Neural cell (in vitro differentiated cells): ENCODE data around the gene KIF16B. TPM values are rescaled to one million over a fixed set of nuclear protein-coding genes. Genes with fewer than 3 reads are reported as not detected.

Experiments used
- H2AFZ ChIP-seq: fragments of 200-600, 300-800 bp; sonication (generic), shearing (Covaris generic); 2 replicates; pipeline ENCODE4 v1.6.0; 2014; ENCODE audit warnings: low read depth, mild to moderate bottlenecking, antibody characterized with exemption, low read length, moderate library complexity
- H3F3A ChIP-seq: fragments of 200-600 bp; shearing (Covaris generic); 2 replicates; pipeline ENCODE4 v1.6.1; 2016; ENCODE audit warnings: mild to moderate bottlenecking, moderate library complexity, mixed read lengths, antibody characterized with exemption, low read length; ENCODE audit not compliant: insufficient read depth, poor library complexity, severe bottlenecking
- H3K27ac ChIP-seq: fragments of 200-600, 300-800 bp; sonication (generic), shearing (Covaris generic); 2 replicates; pipeline ENCODE4 v1.5.1; 2014; ENCODE audit warnings: mild to moderate bottlenecking, low read length, moderate library complexity
- H3K27me3 ChIP-seq: fragments of 300-800, 200-600 bp; sonication (generic), shearing (Covaris generic); 2 replicates; pipeline ENCODE4 v1.6.0; 2014; ENCODE audit warnings: mild to moderate bottlenecking, low read depth, low read length, moderate library complexity; ENCODE audit not compliant: insufficient read depth
- H3K36me3 ChIP-seq: fragments of 300-800, 200-600 bp; sonication (generic), shearing (Covaris generic); 2 replicates; pipeline ENCODE4 v1.5.1; 2014; ENCODE audit warnings: mild to moderate bottlenecking, antibody characterized with exemption, low read length, moderate library complexity; ENCODE audit not compliant: insufficient read depth
- H3K4me2 ChIP-seq: fragments of 300-800, 200-600 bp; sonication (generic), shearing (Covaris generic); 2 replicates; pipeline ENCODE4 v1.6.0; 2014; ENCODE audit warnings: mild to moderate bottlenecking, low read length
- H3K4me3 ChIP-seq: fragments of 300-800, 200-600 bp; sonication (generic), shearing (Covaris generic); 2 replicates; pipeline ENCODE4 v1.5.1; 2014; ENCODE audit warnings: mild to moderate bottlenecking, low read length, moderate library complexity
- H3K79me2 ChIP-seq: fragments of 200-600 bp; shearing (Covaris generic); replicated peaks from 2 replicates; pipeline ENCODE4 v1.6.0; 2014; ENCODE audit warnings: mild to moderate bottlenecking, low read length, moderate library complexity; ENCODE audit not compliant: insufficient read depth
- H3K9ac ChIP-seq: fragments of 300-800, 200-600 bp; sonication (generic), shearing (Covaris generic); 2 replicates; pipeline ENCODE4 v1.6.1; 2016; ENCODE audit warnings: mild to moderate bottlenecking, low read length, mixed read lengths
- H3K9me2 ChIP-seq: fragments of 200-600 bp; shearing (Covaris generic); 2 replicates; pipeline ENCODE4 v1.6.1; 2016; ENCODE audit warnings: mild to moderate bottlenecking, low read length, mixed read lengths; ENCODE audit not compliant: insufficient read depth
- H3K9me3 ChIP-seq: fragments of 200-600, 300-800 bp; sonication (generic), shearing (Covaris generic); 2 replicates; pipeline ENCODE4 v1.6.1; 2016; ENCODE audit warnings: mild to moderate bottlenecking, mixed run types, low read length, moderate library complexity, mixed read lengths
- H4K20me1 ChIP-seq: fragments of 200-600 bp; shearing (Covaris generic); 2 replicates; pipeline ENCODE4 v1.6.1; 2016; ENCODE audit warnings: mild to moderate bottlenecking, mixed run types; ENCODE audit not compliant: insufficient read depth
- CTCF ChIP-seq: fragments of 450-650 bp; IDR thresholded peaks from 2 replicates; pipeline ENCODE4 v1.5.1; 2014; ENCODE audit warnings: antibody characterized with exemption, mild to moderate bottlenecking, moderate library complexity; ENCODE audit not compliant: poor library complexity, severe bottlenecking
- EP300 ChIP-seq: fragments of 450-650 bp; conservative IDR thresholded peaks from 2 replicates; pipeline ENCODE4 v1.6.1; 2014; ENCODE audit warnings: antibody characterized with exemption, mild to moderate bottlenecking, moderate library complexity; ENCODE audit not compliant: poor library complexity, severe bottlenecking
- EZH2 ChIP-seq: fragments of 200-600, 300-800 bp; shearing (Covaris generic), sonication (generic); IDR thresholded peaks from 2 replicates; pipeline ENCODE4 v1.6.1; 2014; ENCODE audit warnings: antibody characterized with exemption, low read length, borderline replicate concordance, mild to moderate bottlenecking; ENCODE audit not compliant: insufficient read depth, poor library complexity, severe bottlenecking
- MXI1 ChIP-seq: fragments of 450-650 bp; conservative IDR thresholded peaks from 2 replicates; pipeline ENCODE4 v1.6.1; 2014; ENCODE audit warnings: antibody characterized with exemption, mild to moderate bottlenecking; ENCODE audit not compliant: poor library complexity, severe bottlenecking
- POLR2AphosphoS5 ChIP-seq: IDR thresholded peaks from 2 replicates; pipeline ENCODE4 v1.6.1; 2012
- RAD21 ChIP-seq: fragments of 450-650 bp; conservative IDR thresholded peaks from 2 replicates; pipeline ENCODE4 v1.6.1; 2014; ENCODE audit warnings: antibody characterized with exemption, mild to moderate bottlenecking, moderate library complexity
- REST ChIP-seq: IDR thresholded peaks from 2 replicates; pipeline ENCODE4 v1.6.1; 2012; ENCODE audit warnings: borderline replicate concordance
- SMC3 ChIP-seq: fragments of 450-650 bp; conservative IDR thresholded peaks from 2 replicates; pipeline ENCODE4 v1.6.1; 2014; ENCODE audit warnings: antibody characterized with exemption, mild to moderate bottlenecking, moderate library complexity; ENCODE audit not compliant: poor library complexity
- TAF1 ChIP-seq: IDR thresholded peaks from 2 replicates; pipeline ENCODE4 v1.6.1; 2012; ENCODE audit warnings: low read depth
- polyA plus RNA-seq: library from polyadenylated mRNA; depleted of rRNA; stranded (reverse); fragments of >200 nt; gene quantifications from 2 replicates; pipeline ENCODE4 v1.2.3, GENCODE V29; 2014

The KIF16B gene
- polyA plus RNA-seq, 1 donor from 2014 or later = 3.8 TPM

DNA sequence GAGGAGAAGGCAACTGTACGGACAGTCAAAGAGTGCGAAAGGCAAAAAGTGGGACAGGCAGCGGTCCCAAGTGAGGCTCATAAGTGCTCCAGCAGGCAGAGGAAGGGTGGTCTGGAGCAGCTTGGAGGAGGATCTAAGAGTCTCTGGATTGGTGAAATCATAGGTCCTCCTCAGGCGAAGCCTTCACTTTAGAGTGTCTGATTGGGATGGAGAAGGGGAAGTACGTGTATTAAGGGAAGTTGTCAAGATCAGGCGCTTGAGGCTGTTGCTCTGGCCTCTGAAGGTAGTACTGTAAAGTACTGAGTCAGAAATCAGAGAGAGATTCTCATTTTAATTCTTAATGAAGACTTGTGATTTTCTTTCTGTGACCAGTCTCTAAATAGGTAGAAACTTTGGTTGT, 185.6 kb downstream of the KIF16B start:
- Histone ChIP-seq H3K79me2 (no peaks in the 10 kb centered on the region), H3K4me3 (no peak overlapping the region), H3F3A (no peaks in the 10 kb centered on the region), H3K27ac (no peak overlapping the region), H3K36me3 (no peaks in the 10 kb centered on the region), H3K9ac (no peak overlapping the region), H3K9me3 (no peaks in the 10 kb centered on the region), H4K20me1 (no peaks in the 10 kb centered on the region), H3K4me2 (no peak overlapping the region), H3K27me3 (no peaks in the 10 kb centered on the region), H3K9me2 (no peaks in the 10 kb centered on the region), H2AFZ (no peak overlapping the region)
- no peak for TF ChIP-seq SMC3
- no peak for TF ChIP-seq REST
- TF ChIP-seq EZH2 = no peak
- TF ChIP-seq TAF1 = no peak

GRCh38 chr20:16385891-16386290, 187.4 kb downstream of the KIF16B start:
- Histone ChIP-seq H3K4me2 (no peak overlapping the region), H3K79me2 (no peaks in the 10 kb centered on the region), H2AFZ (no peak overlapping the region), H3K9ac (no peak overlapping the region), H4K20me1 (no peaks in the 10 kb centered on the region), H3K27me3 (no peaks in the 10 kb centered on the region), H3K36me3 (no peaks in the 10 kb centered on the region), H3K27ac (no peak overlapping the region), H3K4me3 (no peak overlapping the region), H3K9me2 (no peaks in the 10 kb centered on the region), H3F3A (no peaks in the 10 kb centered on the region), H3K9me3 (no peaks in the 10 kb centered on the region)
- TF ChIP-seq TAF1 = no peak
- TF ChIP-seq POLR2AphosphoS5 = no peak
- no peak for TF ChIP-seq RAD21
- TF ChIP-seq MXI1 = no peak
- TF ChIP-seq CTCF = no peak
- TF ChIP-seq REST = no peak
- no peak for TF ChIP-seq EZH2
- no peak for TF ChIP-seq EP300
- TF ChIP-seq SMC3 = no peak
